Endothelial cell of umbilical vein (primary cell): ENCODE results near the gene ATG13. TPM values are rescaled to one million over a fixed set of nuclear protein-coding genes. Genes with fewer than 3 reads are reported as not detected.

Experiments
- BruUV-seq: library from RNA; stranded (reverse); fragments of 400-500 nt; replicated peaks from 2 replicates; lab custom pipeline; 2021; lab: Mats Ljungman, UMichigan
- CTCF ChIA-PET: fragments of 300-600, 350-600 bp; sonication (Branson Sonifier 250); formaldehyde crosslinking; loops from one replicate; lab custom pipeline; 2021; ENCODE audit warnings: antibody characterized with exemption, inconsistent platforms; lab: Charles Lee
- POLR2A ChIA-PET: fragments of 300-600, 350-600 bp; sonication (Branson Sonifier 250); formaldehyde crosslinking; loops from one replicate; lab custom pipeline; 2021; ENCODE audit warnings: antibody characterized with exemption, inconsistent platforms; lab: Charles Lee
- DNase-seq: peaks from one replicate; pipeline ENCODE4 v3.0.0-alpha.2; 2011; ENCODE audit warnings: low read depth, low spot score
- FAIRE-seq: peaks from 2 replicates; lab custom pipeline; 2011; peaks lifted over from hg19 to GRCh38; lab: Jason Lieb, UNC
- H2AFZ ChIP-seq: 2 replicates; pipeline ENCODE4 v1.6.0; 2012; ENCODE audit warnings: low read depth, low read length, control low read depth, inconsistent platforms
- H3K27ac ChIP-seq: 2 replicates; pipeline ENCODE4 v1.5.1; 2011; ENCODE audit warnings: low read depth, mild to moderate bottlenecking, control low read depth, low read length, moderate library complexity; ENCODE audit not compliant: insufficient read depth
- H3K27me3 ChIP-seq, 2 experiments: 2 replicates each; pipeline versions ENCODE4 v1.6.0 to v1.6.1; 2011; ENCODE audit warnings: low read length in 2 of 2, mixed read lengths in 1 of 2; ENCODE audit not compliant: control insufficient read depth in 2 of 2, insufficient read depth in 2 of 2
- H3K36me3 ChIP-seq, 2 experiments: 2 replicates in 1 of 2; 3 replicates in 1 of 2; pipeline ENCODE4 v1.5.1; 2011; ENCODE audit warnings: low read length in 2 of 2, mild to moderate bottlenecking in 1 of 2, moderate library complexity in 1 of 2; ENCODE audit not compliant: control insufficient read depth in 2 of 2, insufficient read depth in 2 of 2; ENCODE audit errors: extremely low read depth in 1 of 2
- H3K4me1 ChIP-seq: 3 replicates; pipeline ENCODE4 v1.5.1; 2011; ENCODE audit warnings: mild to moderate bottlenecking, low read length; ENCODE audit not compliant: control insufficient read depth, insufficient read depth; ENCODE audit errors: extremely low read depth
- H3K4me2 ChIP-seq: 2 replicates; pipeline ENCODE4 v1.6.1; 2011; ENCODE audit warnings: low read length, control low read depth, mixed read lengths; ENCODE audit not compliant: insufficient read depth
- H3K4me3 ChIP-seq, 3 experiments: fragments of 200-600 bp in 1 of 3; sonication (generic), shearing (Covaris generic) in 1 of 3; replicated peaks in 1 of 3; 2 replicates each; pipeline ENCODE4 v1.5.1; 2011 to 2016; ENCODE audit warnings: control low read depth in 3 of 3, low read length in 3 of 3, mild to moderate bottlenecking in 2 of 3, inconsistent platforms in 1 of 3, low read depth in 1 of 3, moderate library complexity in 1 of 3; ENCODE audit not compliant: insufficient read depth in 1 of 3
- H3K79me2 ChIP-seq: 2 replicates; pipeline ENCODE4 v1.6.0; 2012; ENCODE audit warnings: low read length, inconsistent platforms; ENCODE audit not compliant: control insufficient read depth, insufficient read depth
- H3K9ac ChIP-seq: replicated peaks from 2 replicates; pipeline ENCODE3; 2011; ENCODE audit warnings: low read length, control low read depth; ENCODE audit not compliant: insufficient read depth; ENCODE audit errors: extremely low read depth
- H3K9me1 ChIP-seq: replicated peaks from 3 replicates; pipeline ENCODE4 v1.6.0; 2011; ENCODE audit warnings: mild to moderate bottlenecking, low read length; ENCODE audit not compliant: control insufficient read depth, insufficient read depth; ENCODE audit errors: extremely low read depth
- H3K9me3 ChIP-seq: replicated peaks from 2 replicates; pipeline ENCODE4 v1.5.1; 2012; ENCODE audit warnings: low read length, inconsistent platforms; ENCODE audit not compliant: control insufficient read depth, insufficient read depth
- H4K20me1 ChIP-seq: replicated peaks from 2 replicates; pipeline ENCODE3; 2011; ENCODE audit warnings: mild to moderate bottlenecking, low read length; ENCODE audit not compliant: control insufficient read depth, insufficient read depth; ENCODE audit errors: extremely low read depth
- CTCF ChIP-seq, 2 donors: IDR thresholded peaks; 1 replicate in 1 of 2; 2 replicates in 1 of 2; pipeline ENCODE4 v1.5.1; 2011; ENCODE audit warnings: low read length in 2 of 2, mild to moderate bottlenecking in 2 of 2, moderate library complexity in 2 of 2, control low read depth in 1 of 2, inconsistent platforms in 1 of 2, low read depth in 1 of 2; ENCODE audit not compliant: insufficient read depth in 1 of 2; ENCODE audit errors: extremely low read depth in 1 of 2
- EZH2 ChIP-seq: IDR thresholded peaks from 2 replicates; pipeline ENCODE4 v1.6.1; 2012; ENCODE audit warnings: borderline replicate concordance, low read depth, mild to moderate bottlenecking, moderate library complexity, low read length, inconsistent platforms; ENCODE audit not compliant: severe bottlenecking
- FOS ChIP-seq: IDR thresholded peaks from 2 replicates; pipeline ENCODE4 v1.6.1; 2011; ENCODE audit warnings: mild to moderate bottlenecking, low read length, moderate library complexity, borderline replicate concordance; ENCODE audit not compliant: insufficient read depth
- GATA2 ChIP-seq: IDR thresholded peaks from 2 replicates; pipeline ENCODE4 v1.7.0; 2011; ENCODE audit warnings: low read depth, mild to moderate bottlenecking, moderate library complexity, mixed read lengths, low read length; ENCODE audit not compliant: insufficient read length, insufficient read depth
- JUN ChIP-seq: IDR thresholded peaks from 2 replicates; pipeline ENCODE4 v1.6.1; 2011; ENCODE audit warnings: borderline replicate concordance, low read depth; ENCODE audit not compliant: insufficient read length, insufficient read depth
- MAX ChIP-seq: IDR thresholded peaks from 2 replicates; pipeline ENCODE4 v1.6.1; 2011; ENCODE audit not compliant: insufficient read depth, insufficient read length
- MYC ChIP-seq: IDR thresholded peaks from one replicate; pipeline ENCODE4 v1.6.1; 2011; ENCODE audit warnings: mild to moderate bottlenecking, low read depth, low read length
- POLR2A ChIP-seq: IDR thresholded peaks from 2 replicates; pipeline ENCODE4 v1.6.1; 2012; ENCODE audit warnings: low read depth, mild to moderate bottlenecking, control low read depth, low read length
- POLR2AphosphoS5 ChIP-seq: IDR thresholded peaks from 2 replicates; pipeline ENCODE4 v1.6.1; 2012; ENCODE audit warnings: low read depth, mild to moderate bottlenecking, control low read depth, low read length, moderate library complexity; ENCODE audit not compliant: insufficient read depth
- dilution Hi-C: fragments of 300-500 bp; cut with MboI; formaldehyde crosslinking; loops from one replicate; pipeline ENCODE4 v1.15.0; 2019; ENCODE audit warnings: low sequenced_read_pairs; ENCODE audit not compliant: extremely low pct_ligation_motif_present
- intact Hi-C: fragments of 100-400 bp; cut with micrococcal nuclease; formaldehyde crosslinking; loops from one replicate; pipeline ENCODE4 v1.10.0; 2022
- polyA plus RNA-seq, 4 experiments: library from polyadenylated mRNA; depleted of rRNA in 3 of 4; stranded (reverse) in 3 of 4; unstranded in 1 of 4; fragments of >200 nt; gene quantifications; 2 replicates each; pipeline versions ENCODE4 v1.2.1 to v1.2.3, GENCODE V29; 2011 to 2012; ENCODE audit warnings: missing spikeins in 1 of 4
- total RNA-seq: library from RNA; stranded (reverse); gene quantifications from 2 replicates; pipeline ENCODE4 v1.2.3, GENCODE V29; 2021

The ATG13 gene
- total and polyA plus RNA-seq, 2 donors (not counting 3 experiments of a cell fraction or from before 2014, with no cell fraction given): 60.1 to 66.5 TPM

- H2AFZ ChIP-seq: no peak overlapping the region
- no peaks in the 10 kb centered on the region for H3K9me1 ChIP-seq
- no peak overlapping the region for H3K4me3 ChIP-seq
- no peak overlapping the region for H3K9ac ChIP-seq
- H4K20me1 ChIP-seq: no peaks in the 10 kb centered on the region
- H3K4me1 ChIP-seq: no peaks in the 10 kb centered on the region
- FAIRE-seq: no peak
- TF ChIP-seq POLR2AphosphoS5 (no peak), MAX (no peak), EZH2 (no peak)
- peaks cover 0 to 32% of the 10 kb centered on the region in 2 experiments for H3K36me3 ChIP-seq
- DNase-seq: no peak
- no peaks in the 10 kb centered on the region for H3K9me3 ChIP-seq
- H3K27ac ChIP-seq: no peak overlapping the region
- ChIA-PET POLR2A (no interaction called here), CTCF (no interaction called here)
- BruUV-seq: no TSS peak
- H3K79me2 ChIP-seq: no peaks in the 10 kb centered on the region
- no peaks in the 10 kb centered on the region for H3K27me3 ChIP-seq
- intact Hi-C loops: no loop called here
- dilution Hi-C loops: no loop called here
- no peak overlapping the region for H3K4me2 ChIP-seq
Observed at GRCh38 chr11:46678741-46679130, 61.4 kb downstream of the ATG13 start.

- ChIA-PET CTCF (no interaction called here), POLR2A (no interaction called here)
- Histone ChIP-seq H3K4me2 (no peak overlapping the region), H3K9me3 (no peaks in the 10 kb centered on the region), H3K4me1 (no peaks in the 10 kb centered on the region), H3K4me3 (no peak overlapping the region), H3K79me2 (no peaks in the 10 kb centered on the region), H3K27ac (no peak overlapping the region), H2AFZ (no peak overlapping the region), H3K27me3 (no peaks in the 10 kb centered on the region), H3K36me3 (peaks cover 0 to 29% of the 10 kb centered on the region in 2 experiments), H3K9me1 (no peaks in the 10 kb centered on the region), H4K20me1 (no peaks in the 10 kb centered on the region), H3K9ac (no peak overlapping the region)
- DNase-seq: no peak
- no peak for FAIRE-seq
- dilution Hi-C loops: no loop called here
- no peak for TF ChIP-seq MYC
- no peak for TF ChIP-seq FOS
- no peak for TF ChIP-seq MAX
- TF ChIP-seq EZH2: no peak
- TF ChIP-seq POLR2A: no peak
- TF ChIP-seq POLR2AphosphoS5: no peak
- TF ChIP-seq JUN: no peak
- TF ChIP-seq GATA2: no peak
- no peak for TF ChIP-seq CTCF (IDR thresholded peaks at IDR 0.05; ENCODE audit: extremely low read depth in 1 of 2, insufficient read depth in 1 of 2, low read depth in 1 of 2, low read length in 2 of 2)
- no TSS peak for BruUV-seq
- intact Hi-C loops: no loop called here
Observed at GRCh38 chr11:46679241-46680163, 62.1 kb downstream of the ATG13 start.
